Astrocyte (in vitro differentiated cells and primary cell): Measurements from ENCODE around the gene RAET1E.

ENCODE experiments used
- CTCF ChIP-seq: IDR thresholded peaks from 2 replicates; pipeline ENCODE4 v1.5.1; 2011; ENCODE audit warnings: low read depth, mild to moderate bottlenecking, inconsistent platforms, low read length, moderate library complexity; ENCODE audit not compliant: insufficient read depth
- EZH2 ChIP-seq: IDR thresholded peaks from 2 replicates; pipeline ENCODE4 v1.6.1; 2012; ENCODE audit warnings: mild to moderate bottlenecking, low read length, inconsistent platforms; ENCODE audit not compliant: insufficient read depth

- TF ChIP-seq CTCF (no peak), EZH2 (no peak)
These were observed 37.4 kb downstream of the RAET1E start for GRCh38 chr6:149860513-149860833.
